Mucosa of gallbladder (tissue), 1 donor: ENCODE measurements around the gene ARHGEF1. TPM values are rescaled to one million over a fixed set of nuclear protein-coding genes. Genes with fewer than 3 reads are reported as not detected.
A peak's percentile ranks its signal among the peaks of the same experiment; 100 is the strongest.

ENCODE experiments used
- DNase-seq: peaks from one replicate; pipeline ENCODE4 v3.0.0-alpha.2; 2020; ENCODE audit warnings: low spot score
- total RNA-seq: library from RNA; stranded (reverse); gene quantifications from one replicate; pipeline ENCODE4 v1.2.1, GENCODE V29; 2021
- donor health status: DM: no; HTN: no; CAD: no.

Gene ARHGEF1
- total RNA-seq, 1 donor from 2014 or later: 115 TPM

GRCh38 chr19:41918653-41919244, 35.8 kb downstream of the ARHGEF1 start:
- no peak for DNase-seq

- DNase-seq: no peak
Observed at GRCh38 chr19:41919948-41920712, 37.1 kb downstream of the ARHGEF1 start.

GRCh38 chr19:41920882-41921576, 38.0 kb downstream of the ARHGEF1 start:
- no peak for DNase-seq

GRCh38 chr19:41921577-41922576, 38.9 kb downstream of the ARHGEF1 start:
- DNase-seq: no peak

- no peak for DNase-seq
Observed at GRCh38 chr19:41922585-41922984, 39.6 kb downstream of the ARHGEF1 start.

GRCh38 chr19:41923045-41923788, 40.2 kb downstream of the ARHGEF1 start:
- no peak for DNase-seq

GRCh38 chr19:41924151-41925145, 41.5 kb downstream of the ARHGEF1 start:
- no peak for DNase-seq

GRCh38 chr19:41925208-41926003, 42.4 kb downstream of the ARHGEF1 start:
- DNase-seq: no peak

- no peak for DNase-seq
Observed at GRCh38 chr19:41926028-41926762, 43.2 kb downstream of the ARHGEF1 start.

- no peak for DNase-seq
Observed at GRCh38 chr19:41926763-41927496, 43.9 kb downstream of the ARHGEF1 start.

GRCh38 chr19:41927497-41928192, 44.7 kb downstream of the ARHGEF1 start:
- DNase-seq: no peak

- DNase-seq: no peak
Observed at GRCh38 chr19:41928221-41928683, 45.3 kb downstream of the ARHGEF1 start, which contains the start of gene ERFL. ERFL (minus strand) TSS chr19:41928449; CDS start chr19:41912919, 15,530 bp downstream.

GRCh38 chr19:41928754-41929535, 46.0 kb downstream of the ARHGEF1 start:
- DNase-seq: peak; percentile 45

GRCh38 chr19:41929536-41930071, 46.6 kb downstream of the ARHGEF1 start:
- DNase-seq: no peak

- DNase-seq: no peak
Observed at GRCh38 chr19:41930322-41930722, 47.3 kb downstream of the ARHGEF1 start.
